ENCODE measurements around the gene IRX6. TPM values are rescaled to one million over a fixed set of nuclear protein-coding genes. Genes with fewer than 3 reads are reported as not detected.

Gene IRX6
- total and polyA plus RNA-seq, 2 experiments from 2014 or later: not detected

- H2AFZ ChIP-seq: no peak overlapping the region
- H3K79me2 ChIP-seq (ENCODE audit: insufficient read depth): no peaks in the 10 kb centered on the region
- no peaks in the 10 kb centered on the region for H4K20me1 ChIP-seq (ENCODE audit: insufficient read depth)
- H3K4me1 ChIP-seq (ENCODE audit: insufficient read depth): 0 out of 2 replicates have a peak, but pooled peaks cover 9% of the 10 kb centered on the region
- no peak overlapping the region for H3K4me2 ChIP-seq (ENCODE audit: unreplicated experiment)
- WGBS, 2 experiments (ENCODE audit: low coverage in 1 of 2, low lambda C conversion rate in 2 of 2, missing lambda C conversion rate in 2 of 2): 54 to 57% methylated on average over 12 of the region's 12 CpGs
- H3K9me2 ChIP-seq (ENCODE audit: insufficient read depth): no peaks in the 10 kb centered on the region
- H3K27me3 ChIP-seq (replicated peaks; ENCODE audit: insufficient read depth): no peaks in the 10 kb centered on the region
- H3F3A ChIP-seq (ENCODE audit: insufficient read depth): no peaks in the 10 kb centered on the region
- in situ Hi-C loops (cut with MboI): no loop called here
- no peaks in the 10 kb centered on the region for H3K9me3 ChIP-seq (ENCODE audit: low read depth)
- H3K36me3 ChIP-seq (ENCODE audit: low read depth): no peaks in the 10 kb centered on the region
- no peak for DNase-seq
- no peak for TF ChIP-seq EZH2phosphoT487 (IDR thresholded peaks at IDR 0.05; ENCODE audit: insufficient read depth, low read depth)
- TF ChIP-seq EZH2 (IDR thresholded peaks at IDR 0.05; ENCODE audit: insufficient read depth, poor library complexity, severe bottlenecking): no peak
- no peak overlapping the region for H3K4me3 ChIP-seq
- H3K27ac ChIP-seq: no peak overlapping the region
- no peak overlapping the region for H3K9ac ChIP-seq
Measured at GRCh38 chr16:55283812-55284717, 39.9 kb upstream of the IRX6 start.

GRCh38 chr16:55284718-55285099, 39.3 kb upstream of the IRX6 start:
- TF ChIP-seq EZH2phosphoT487 (IDR thresholded peaks at IDR 0.05; ENCODE audit: insufficient read depth, low read depth): no peak
- TF ChIP-seq EZH2 (IDR thresholded peaks at IDR 0.05; ENCODE audit: insufficient read depth, poor library complexity, severe bottlenecking): no peak
- Histone ChIP-seq H3K4me3 (no peak overlapping the region), H3K4me1 (ENCODE audit: insufficient read depth) (0 out of 2 replicates have a peak, but pooled peaks cover 9% of the 10 kb centered on the region), H2AFZ (no peak overlapping the region), H3K9me2 (ENCODE audit: insufficient read depth) (no peaks in the 10 kb centered on the region), H3K9me3 (ENCODE audit: low read depth) (no peaks in the 10 kb centered on the region), H3F3A (ENCODE audit: insufficient read depth) (no peaks in the 10 kb centered on the region), H3K36me3 (ENCODE audit: low read depth) (no peaks in the 10 kb centered on the region), H3K79me2 (ENCODE audit: insufficient read depth) (no peaks in the 10 kb centered on the region), H4K20me1 (ENCODE audit: insufficient read depth) (no peaks in the 10 kb centered on the region), H3K27me3 (replicated peaks; ENCODE audit: insufficient read depth) (no peaks in the 10 kb centered on the region), H3K9ac (no peak overlapping the region), H3K4me2 (ENCODE audit: unreplicated experiment) (no peak overlapping the region), H3K27ac (no peak overlapping the region)
- in situ Hi-C loops (cut with MboI): no loop called here
- DNase-seq: no peak
- WGBS, 2 experiments (ENCODE audit: low coverage in 1 of 2, low lambda C conversion rate in 2 of 2, missing lambda C conversion rate in 2 of 2): 63 to 65% methylated on average over 6 of the region's 6 CpGs

GRCh38 chr16:55285586-55285985, 38.4 kb upstream of the IRX6 start:
- H4K20me1 ChIP-seq (ENCODE audit: insufficient read depth): no peaks in the 10 kb centered on the region
- H2AFZ ChIP-seq: no peak overlapping the region
- no peak overlapping the region for H3K4me3 ChIP-seq
- no peaks in the 10 kb centered on the region for H3K36me3 ChIP-seq (ENCODE audit: low read depth)
- no peak overlapping the region for H3K9ac ChIP-seq
- 49 to 53% methylated on average over 2 of the region's 2 CpGs for WGBS, 2 experiments (ENCODE audit: low coverage in 1 of 2, low lambda C conversion rate in 2 of 2, missing lambda C conversion rate in 2 of 2)
- no peak overlapping the region for H3K4me2 ChIP-seq (ENCODE audit: unreplicated experiment)
- DNase-seq: no peak
- no peaks in the 10 kb centered on the region for H3K27me3 ChIP-seq (replicated peaks; ENCODE audit: insufficient read depth)
- H3F3A ChIP-seq (ENCODE audit: insufficient read depth): no peaks in the 10 kb centered on the region
- TF ChIP-seq EZH2phosphoT487 (IDR thresholded peaks at IDR 0.05; ENCODE audit: insufficient read depth, low read depth): no peak
- TF ChIP-seq EZH2 (IDR thresholded peaks at IDR 0.05; ENCODE audit: insufficient read depth, poor library complexity, severe bottlenecking): no peak
- 0 out of 2 replicates have a peak, but pooled peaks cover 3% of the 10 kb centered on the region for H3K4me1 ChIP-seq (ENCODE audit: insufficient read depth)
- H3K27ac ChIP-seq: no peak overlapping the region
- no peaks in the 10 kb centered on the region for H3K9me3 ChIP-seq (ENCODE audit: low read depth)
- in situ Hi-C loops (cut with MboI): no loop called here
- no peaks in the 10 kb centered on the region for H3K9me2 ChIP-seq (ENCODE audit: insufficient read depth)
- no peaks in the 10 kb centered on the region for H3K79me2 ChIP-seq (ENCODE audit: insufficient read depth)

GRCh38 chr16:55289353-55289752, 34.6 kb upstream of the IRX6 start:
- Histone ChIP-seq H3K27ac (no peak overlapping the region), H3K9me2 (ENCODE audit: insufficient read depth) (no peaks in the 10 kb centered on the region), H3K9ac (no peak overlapping the region), H3K36me3 (ENCODE audit: low read depth) (no peaks in the 10 kb centered on the region), H3K27me3 (replicated peaks; ENCODE audit: insufficient read depth) (no peaks in the 10 kb centered on the region), H3K9me3 (ENCODE audit: low read depth) (no peaks in the 10 kb centered on the region), H3K4me3 (no peak overlapping the region), H2AFZ (no peak overlapping the region), H3K4me1 (ENCODE audit: insufficient read depth) (no peaks in the 10 kb centered on the region), H3F3A (ENCODE audit: insufficient read depth) (no peaks in the 10 kb centered on the region), H4K20me1 (ENCODE audit: insufficient read depth) (no peaks in the 10 kb centered on the region), H3K4me2 (ENCODE audit: unreplicated experiment) (no peak overlapping the region), H3K79me2 (ENCODE audit: insufficient read depth) (no peaks in the 10 kb centered on the region)
- in situ Hi-C loops (cut with MboI): no loop called here
- no peak for DNase-seq
- TF ChIP-seq EZH2 (IDR thresholded peaks at IDR 0.05; ENCODE audit: insufficient read depth, poor library complexity, severe bottlenecking): no peak
- TF ChIP-seq EZH2phosphoT487 (IDR thresholded peaks at IDR 0.05; ENCODE audit: insufficient read depth, low read depth): no peak
- 37 to 41% methylated on average over 2 of the region's 2 CpGs for WGBS, 2 experiments (ENCODE audit: low coverage in 1 of 2, low lambda C conversion rate in 2 of 2, missing lambda C conversion rate in 2 of 2)

Data from GM23248 (cell line).